DND-41 (cell line): ENCODE data around the gene MED10.

Experiments
- ATAC-seq: fragments of 200-7000 bp; cut with Tn5 transposase; 3 replicates; pipeline ENCODE4 v1.9.1; 2021; ENCODE audit warnings: low read depth; ENCODE audit not compliant: insufficient read depth
- DNase-seq: peaks from one replicate; pipeline ENCODE4 v3.0.0-alpha.2; 2020
- H2AFZ ChIP-seq: 2 replicates; pipeline ENCODE4 v1.6.0; 2012; ENCODE audit warnings: low read depth, low read length
- H3K27ac ChIP-seq: 2 replicates; pipeline ENCODE4 v1.5.1; 2012; ENCODE audit warnings: low read length, inconsistent platforms
- H3K27me3 ChIP-seq: fragments of 200-600 bp; sonication (generic); 2 replicates; pipeline ENCODE4 v1.6.0; 2012; ENCODE audit warnings: low read length, mild to moderate bottlenecking, inconsistent platforms; ENCODE audit not compliant: insufficient read depth, poor library complexity
- H3K36me3 ChIP-seq: 2 replicates; pipeline ENCODE4 v1.5.1; 2012; ENCODE audit warnings: low read length, inconsistent platforms; ENCODE audit not compliant: insufficient read depth
- H3K4me1 ChIP-seq: 2 replicates; pipeline ENCODE4 v1.5.1; 2012; ENCODE audit warnings: mild to moderate bottlenecking, low read length; ENCODE audit not compliant: insufficient read depth
- H3K4me2 ChIP-seq: 2 replicates; pipeline ENCODE4 v1.6.0; 2012; ENCODE audit warnings: mild to moderate bottlenecking, moderate library complexity, low read length, inconsistent platforms; ENCODE audit not compliant: insufficient read depth
- H3K4me3 ChIP-seq, 2 experiments: fragments of 200-600 bp in 1 of 2; shearing (Covaris generic) in 1 of 2; 2 replicates each; pipeline ENCODE4 v1.5.1; 2012 to 2016; ENCODE audit warnings: inconsistent platforms in 2 of 2, low read length in 2 of 2, mild to moderate bottlenecking in 2 of 2, low read depth in 1 of 2, moderate library complexity in 1 of 2
- H3K79me2 ChIP-seq: 2 replicates; pipeline ENCODE4 v1.6.0; 2012; ENCODE audit warnings: low read length, inconsistent platforms; ENCODE audit not compliant: insufficient read depth
- H3K9ac ChIP-seq: 2 replicates; pipeline ENCODE4 v1.6.0; 2012; ENCODE audit warnings: low read depth, mild to moderate bottlenecking, inconsistent platforms, low read length, moderate library complexity
- H3K9me3 ChIP-seq: 2 replicates; pipeline ENCODE4 v1.5.1; 2012; ENCODE audit warnings: low read length, moderate library complexity, mild to moderate bottlenecking, inconsistent platforms; ENCODE audit not compliant: insufficient read depth, severe bottlenecking
- H4K20me1 ChIP-seq: 2 replicates; pipeline ENCODE4 v1.6.0; 2012; ENCODE audit warnings: low read length; ENCODE audit not compliant: insufficient read depth
- EZH2 ChIP-seq: IDR thresholded peaks from 3 replicates; pipeline ENCODE4 v1.6.1; 2012; ENCODE audit warnings: borderline replicate concordance, low read depth, mild to moderate bottlenecking, moderate library complexity, low read length, inconsistent platforms; ENCODE audit not compliant: severe bottlenecking
- TF ChIP-seq, protein P1 (sequence below): IDR thresholded peaks from 2 replicates; pipeline ENCODE4 v1.5.1; 2012; ENCODE audit warnings: borderline replicate concordance, low read length, moderate library complexity, mild to moderate bottlenecking; ENCODE audit not compliant: poor library complexity, severe bottlenecking; ENCODE audit errors: extremely low read depth

Gene MED10

DNA sequence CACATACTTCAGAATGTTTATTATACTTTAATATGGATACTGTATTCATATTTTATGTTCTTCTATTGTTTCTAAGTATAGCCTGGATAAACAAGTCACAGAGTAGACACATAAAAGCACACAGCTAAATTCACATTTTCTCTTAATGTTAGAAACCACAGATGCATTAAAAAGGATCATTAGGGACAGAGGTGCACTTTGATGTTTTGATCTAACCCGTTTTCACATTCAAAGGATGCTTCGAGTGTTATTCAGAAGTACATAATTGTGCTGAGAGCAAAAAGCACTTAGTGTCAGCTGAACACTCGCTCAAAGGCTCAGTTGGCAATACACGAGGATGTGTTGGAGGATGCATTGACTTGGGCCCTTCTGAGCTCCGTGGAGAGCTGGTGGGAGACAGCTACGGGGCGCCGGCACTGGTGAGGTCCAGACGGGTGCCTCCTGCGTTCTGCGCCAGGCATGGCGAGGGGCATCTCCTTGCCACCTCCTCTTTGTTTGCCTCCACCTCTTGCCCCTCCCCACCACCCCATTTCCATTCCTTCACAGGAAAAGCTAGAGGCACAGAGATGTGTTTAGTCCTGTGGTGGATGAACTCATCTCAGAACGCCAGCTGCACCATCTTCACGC lies 35.5 kb downstream of the MED10 start:
- no peaks in the 10 kb centered on the region for H3K79me2 ChIP-seq
- H3K4me1 ChIP-seq = no peaks in the 10 kb centered on the region
- no peak overlapping the region for H3K4me3 ChIP-seq
- H3K27ac ChIP-seq = no peak overlapping the region
- TF ChIP-seq, protein P1, sequence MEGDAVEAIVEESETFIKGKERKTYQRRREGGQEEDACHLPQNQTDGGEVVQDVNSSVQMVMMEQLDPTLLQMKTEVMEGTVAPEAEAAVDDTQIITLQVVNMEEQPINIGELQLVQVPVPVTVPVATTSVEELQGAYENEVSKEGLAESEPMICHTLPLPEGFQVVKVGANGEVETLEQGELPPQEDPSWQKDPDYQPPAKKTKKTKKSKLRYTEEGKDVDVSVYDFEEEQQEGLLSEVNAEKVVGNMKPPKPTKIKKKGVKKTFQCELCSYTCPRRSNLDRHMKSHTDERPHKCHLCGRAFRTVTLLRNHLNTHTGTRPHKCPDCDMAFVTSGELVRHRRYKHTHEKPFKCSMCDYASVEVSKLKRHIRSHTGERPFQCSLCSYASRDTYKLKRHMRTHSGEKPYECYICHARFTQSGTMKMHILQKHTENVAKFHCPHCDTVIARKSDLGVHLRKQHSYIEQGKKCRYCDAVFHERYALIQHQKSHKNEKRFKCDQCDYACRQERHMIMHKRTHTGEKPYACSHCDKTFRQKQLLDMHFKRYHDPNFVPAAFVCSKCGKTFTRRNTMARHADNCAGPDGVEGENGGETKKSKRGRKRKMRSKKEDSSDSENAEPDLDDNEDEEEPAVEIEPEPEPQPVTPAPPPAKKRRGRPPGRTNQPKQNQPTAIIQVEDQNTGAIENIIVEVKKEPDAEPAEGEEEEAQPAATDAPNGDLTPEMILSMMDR = no peak
- no peak overlapping the region for H2AFZ ChIP-seq
- H3K9ac ChIP-seq = no peak overlapping the region
- no peak for ATAC-seq
- no peaks in the 10 kb centered on the region for H3K27me3 ChIP-seq
- no peaks in the 10 kb centered on the region for H3K36me3 ChIP-seq
- no peak for DNase-seq
- no peaks in the 10 kb centered on the region for H3K9me3 ChIP-seq
- H3K4me2 ChIP-seq = no peak overlapping the region
- no peaks in the 10 kb centered on the region for H4K20me1 ChIP-seq

DNA sequence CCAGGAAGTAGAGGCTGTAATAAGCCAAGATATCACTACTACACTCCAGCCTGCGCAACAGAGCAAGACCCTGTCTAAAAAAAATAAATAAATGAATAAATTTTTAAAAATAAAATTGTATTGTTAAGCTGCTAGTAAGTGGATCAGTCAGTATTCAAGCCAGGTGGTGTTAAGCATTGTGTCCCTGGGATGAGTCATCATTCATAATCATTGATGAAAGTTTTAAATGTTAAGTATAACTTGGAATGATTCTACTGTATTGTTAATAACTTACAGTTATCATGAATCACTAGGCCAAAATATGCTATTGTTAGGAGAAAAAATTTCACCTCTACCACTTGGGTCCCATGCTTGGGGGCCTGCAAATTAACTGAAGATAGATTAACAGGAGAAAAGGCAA lies 38.2 kb downstream of the MED10 start:
- TF ChIP-seq, protein P1 = no peak
- TF ChIP-seq EZH2 = no peak
- H3K36me3 ChIP-seq = no peaks in the 10 kb centered on the region
- H3K79me2 ChIP-seq = no peaks in the 10 kb centered on the region
- ATAC-seq (no peak), DNase-seq (no peak)
- no peaks in the 10 kb centered on the region for H3K9me3 ChIP-seq
- no peak overlapping the region for H2AFZ ChIP-seq
- no peaks in the 10 kb centered on the region for H3K4me1 ChIP-seq
- H3K9ac ChIP-seq = no peak overlapping the region
- no peak overlapping the region for H3K27ac ChIP-seq
- H4K20me1 ChIP-seq = no peaks in the 10 kb centered on the region
- no peak overlapping the region for H3K4me3 ChIP-seq
- H3K4me2 ChIP-seq = no peak overlapping the region
- no peaks in the 10 kb centered on the region for H3K27me3 ChIP-seq

DNA sequence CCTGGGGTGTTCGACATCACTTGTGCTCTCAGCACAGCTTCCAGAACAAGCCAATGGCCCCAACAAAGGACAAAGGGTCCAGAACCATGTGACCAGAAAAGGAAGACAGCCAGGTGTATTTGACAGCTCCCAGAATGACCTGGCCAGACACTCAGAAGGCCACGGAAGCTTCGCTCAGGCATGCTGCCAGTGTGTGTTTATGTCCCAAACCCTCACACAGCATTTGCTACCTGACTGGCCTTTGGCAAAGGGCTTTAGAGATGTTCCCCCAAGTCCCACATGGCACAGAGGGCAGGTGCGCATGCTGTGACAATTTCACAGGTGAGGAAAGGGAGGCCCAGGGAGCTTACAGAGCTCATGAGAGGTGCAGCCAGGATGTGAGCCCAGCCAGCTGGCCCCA lies 39.5 kb downstream of the MED10 start:
- Histone ChIP-seq H3K4me3 (no peak overlapping the region), H3K36me3 (no peaks in the 10 kb centered on the region), H3K79me2 (no peaks in the 10 kb centered on the region), H4K20me1 (no peaks in the 10 kb centered on the region), H3K9ac (no peak overlapping the region), H3K4me2 (no peak overlapping the region), H3K4me1 (no peaks in the 10 kb centered on the region), H3K9me3 (no peaks in the 10 kb centered on the region), H3K27ac (no peak overlapping the region), H3K27me3 (no peaks in the 10 kb centered on the region), H2AFZ (no peak overlapping the region)
- no peak for DNase-seq
- ATAC-seq = no peak
- TF ChIP-seq EZH2 = no peak
- TF ChIP-seq, protein P1 = no peak

DNA sequence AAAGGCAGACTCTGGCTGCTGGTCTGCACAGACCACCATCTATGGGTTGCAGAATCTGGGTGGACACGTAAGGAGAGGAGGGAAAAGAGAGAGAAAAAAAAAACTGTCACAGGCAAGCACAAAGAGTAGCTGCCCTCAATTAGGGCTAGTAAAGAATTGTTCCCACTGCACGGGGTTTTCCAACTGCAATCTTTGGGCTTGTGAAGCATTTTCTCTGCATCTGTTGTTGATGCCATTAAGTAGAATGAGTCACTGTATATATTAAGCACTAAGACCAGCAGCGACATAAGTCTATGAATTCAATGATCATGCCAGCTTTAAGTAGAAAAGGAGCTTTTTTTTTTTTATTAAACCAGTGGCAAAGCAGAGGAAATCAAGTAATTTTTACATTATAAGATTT lies 40.2 kb downstream of the MED10 start:
- Histone ChIP-seq H3K4me3 (no peak overlapping the region), H4K20me1 (no peaks in the 10 kb centered on the region), H3K9ac (no peak overlapping the region), H3K27me3 (no peaks in the 10 kb centered on the region), H3K9me3 (no peaks in the 10 kb centered on the region), H3K36me3 (no peaks in the 10 kb centered on the region), H3K4me1 (no peaks in the 10 kb centered on the region), H3K27ac (no peak overlapping the region), H2AFZ (no peak overlapping the region), H3K4me2 (no peak overlapping the region), H3K79me2 (no peaks in the 10 kb centered on the region)
- TF ChIP-seq EZH2 = no peak
- no peak for ATAC-seq
- no peak for DNase-seq
